Panc1 (cell line): ENCODE data around the gene HMGN3.

Experiments used
- REST ChIP-seq, 2 experiments: IDR thresholded peaks; 2 replicates each; pipeline ENCODE4 v1.6.1; 2011 to 2012; ENCODE audit warnings: low read depth in 2 of 2, control low read depth in 1 of 2, low read length in 1 of 2, mild to moderate bottlenecking in 1 of 2, moderate library complexity in 1 of 2; ENCODE audit not compliant: insufficient read depth in 1 of 2
- SIN3A ChIP-seq: IDR thresholded peaks from 2 replicates; pipeline ENCODE4 v1.6.1; 2012; ENCODE audit warnings: low read depth, mild to moderate bottlenecking, low read length, moderate library complexity, borderline replicate concordance; ENCODE audit not compliant: insufficient read depth
- TF ChIP-seq, protein P1 (sequence below): fragments of 450-650 bp; IDR thresholded peaks from 2 replicates; pipeline ENCODE4 v1.5.1; 2017; ENCODE audit warnings: mild to moderate bottlenecking

- TF ChIP-seq, protein P1, sequence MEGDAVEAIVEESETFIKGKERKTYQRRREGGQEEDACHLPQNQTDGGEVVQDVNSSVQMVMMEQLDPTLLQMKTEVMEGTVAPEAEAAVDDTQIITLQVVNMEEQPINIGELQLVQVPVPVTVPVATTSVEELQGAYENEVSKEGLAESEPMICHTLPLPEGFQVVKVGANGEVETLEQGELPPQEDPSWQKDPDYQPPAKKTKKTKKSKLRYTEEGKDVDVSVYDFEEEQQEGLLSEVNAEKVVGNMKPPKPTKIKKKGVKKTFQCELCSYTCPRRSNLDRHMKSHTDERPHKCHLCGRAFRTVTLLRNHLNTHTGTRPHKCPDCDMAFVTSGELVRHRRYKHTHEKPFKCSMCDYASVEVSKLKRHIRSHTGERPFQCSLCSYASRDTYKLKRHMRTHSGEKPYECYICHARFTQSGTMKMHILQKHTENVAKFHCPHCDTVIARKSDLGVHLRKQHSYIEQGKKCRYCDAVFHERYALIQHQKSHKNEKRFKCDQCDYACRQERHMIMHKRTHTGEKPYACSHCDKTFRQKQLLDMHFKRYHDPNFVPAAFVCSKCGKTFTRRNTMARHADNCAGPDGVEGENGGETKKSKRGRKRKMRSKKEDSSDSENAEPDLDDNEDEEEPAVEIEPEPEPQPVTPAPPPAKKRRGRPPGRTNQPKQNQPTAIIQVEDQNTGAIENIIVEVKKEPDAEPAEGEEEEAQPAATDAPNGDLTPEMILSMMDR: no peak
- TF ChIP-seq SIN3A (no peak), REST (IDR thresholded peaks at IDR 0.05; ENCODE audit: insufficient read depth in 1 of 2, low read depth in 2 of 2, low read length in 1 of 2) (no peak)
These were observed 47.9 kb downstream of the HMGN3 start for GRCh38 chr6:79186564-79186963.
